ENCODE data around the gene FBXW12.

- TF ChIP-seq CTCF (IDR thresholded peaks at IDR 0.05 in 4 of 5, conservative IDR thresholded peaks at IDR 0.05 in 1 of 5) (no peak), POLR2A (IDR thresholded peaks at IDR 0.05) (peak; percentile 27 to 44)
Measured at GRCh38 chr3:48428572-48429316, 56.7 kb downstream of the FBXW12 start.
